ENCODE results near the gene ZFP92.
"Not testable (repeated sequence)": the region's sequence is repeated elsewhere in the genome, so short reads cannot be mapped to it uniquely, and the experiment has no call there.

ZFP92 gene

DNA sequence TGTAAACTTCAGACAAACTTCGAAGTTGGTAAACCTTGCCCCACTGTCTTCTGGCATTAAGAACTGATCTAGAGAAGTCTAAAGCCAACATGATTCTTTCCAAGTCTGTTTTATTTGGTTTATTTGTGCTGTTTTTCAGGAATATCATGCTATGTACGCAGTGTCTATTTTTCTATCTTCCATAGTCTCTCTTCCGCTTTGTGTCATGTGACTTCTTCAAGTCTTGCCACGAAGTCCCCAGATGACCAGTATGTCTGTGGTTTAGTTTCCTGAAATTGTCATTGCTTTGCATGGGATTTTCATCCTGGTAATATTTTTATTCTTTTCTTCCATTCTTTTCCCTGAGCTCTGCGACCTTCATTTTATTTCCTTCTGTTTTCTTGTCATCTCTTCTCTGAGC, 25.2 kb upstream of the ZFP92 start:
- DNase-seq (ENCODE audit: low read depth, low spot score), result no peak

DNA sequence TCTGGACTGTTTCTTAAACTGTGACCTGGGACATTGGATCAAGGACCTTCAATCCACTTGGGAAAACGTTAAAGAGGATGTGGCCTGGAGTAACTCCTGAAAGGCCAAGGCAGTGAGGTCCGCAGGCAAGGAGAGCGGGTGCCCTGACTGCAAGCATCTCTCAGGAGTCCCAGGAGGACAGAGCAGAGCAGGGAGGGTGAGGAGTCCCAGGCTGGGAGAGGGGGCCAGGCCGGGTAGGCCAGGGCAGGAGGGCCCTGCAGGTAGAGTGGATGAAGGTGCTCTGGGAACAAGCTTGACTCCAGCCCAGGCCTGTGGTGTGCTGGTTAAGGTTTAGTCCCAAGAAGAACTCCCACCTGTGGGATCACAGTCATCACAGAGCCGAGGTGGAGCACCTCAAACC, 23.9 kb upstream of the ZFP92 start:
- no peak for DNase-seq (ENCODE audit: low read depth, low spot score)

DNA sequence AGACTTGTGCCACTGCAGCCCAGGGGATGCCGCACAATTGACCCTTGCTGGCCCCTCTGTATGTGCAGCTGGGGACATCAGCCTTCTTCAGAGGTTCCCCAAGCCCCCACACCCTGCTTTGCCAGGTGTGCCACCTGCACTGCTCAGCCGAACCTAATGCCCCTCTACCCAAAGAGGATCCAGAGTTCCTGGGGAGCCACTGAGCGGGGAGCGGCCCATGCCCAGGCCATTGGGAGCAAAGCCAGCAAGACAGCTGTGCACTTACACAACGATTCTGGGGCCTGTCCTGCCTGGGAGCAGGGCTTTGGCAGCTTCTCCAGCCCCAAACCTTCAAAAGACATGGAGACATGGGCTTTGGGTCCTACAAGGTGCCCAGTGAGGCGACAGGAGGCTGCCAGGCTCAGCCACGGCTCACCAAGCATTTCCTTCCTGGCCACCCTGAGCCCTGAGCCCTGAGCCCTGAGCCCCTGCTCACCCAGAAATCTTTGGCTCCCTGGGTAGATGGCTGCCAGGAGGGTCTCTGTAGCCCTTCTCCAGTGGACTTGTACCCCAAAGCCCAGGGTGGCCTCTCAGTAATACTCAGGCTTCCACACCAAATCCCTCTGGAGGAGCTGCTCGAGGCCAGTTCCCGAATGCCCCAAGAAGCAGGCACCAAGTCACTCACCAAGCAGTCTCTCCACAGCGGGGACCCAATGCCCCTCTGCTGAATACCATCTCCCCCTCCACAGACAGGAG, 23.1 kb upstream of the ZFP92 start:
- DNase-seq (ENCODE audit: low read depth, low spot score), result no peak

DNA sequence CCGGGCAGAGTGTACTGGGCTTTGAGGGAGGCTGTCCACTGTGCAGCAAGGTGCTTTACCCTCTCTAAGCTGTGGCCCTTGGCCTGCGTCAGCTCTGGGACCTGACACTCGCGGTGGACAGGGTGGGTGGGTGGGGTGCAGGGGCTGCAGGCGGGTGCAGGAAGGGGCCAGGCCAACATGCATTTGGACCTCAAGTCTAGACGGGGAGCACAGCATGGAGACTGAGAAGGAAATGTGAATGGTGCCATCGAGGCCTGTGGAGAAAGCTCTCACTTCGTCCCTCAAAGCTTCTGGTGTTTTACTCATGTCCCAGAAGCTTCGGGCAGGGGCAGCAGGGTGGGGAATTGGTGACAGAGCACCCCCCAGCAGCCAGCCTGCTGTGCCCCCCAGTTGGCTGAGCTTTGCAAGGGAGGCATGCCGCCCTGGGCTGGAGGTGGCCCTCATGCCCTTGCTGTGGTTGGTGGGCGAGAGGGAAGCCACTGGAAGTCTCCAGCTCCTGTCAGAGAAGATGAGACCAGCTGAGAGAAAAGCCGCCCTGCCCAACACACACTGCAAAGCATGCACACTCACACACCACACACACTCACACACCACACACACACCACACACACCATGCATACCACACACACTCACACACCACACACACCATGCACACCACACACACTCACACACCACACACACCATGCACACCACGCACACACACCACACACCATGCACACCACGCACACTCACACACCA, 22.4 kb upstream of the ZFP92 start:
- DNase-seq (ENCODE audit: low read depth, low spot score), result no peak

DNA sequence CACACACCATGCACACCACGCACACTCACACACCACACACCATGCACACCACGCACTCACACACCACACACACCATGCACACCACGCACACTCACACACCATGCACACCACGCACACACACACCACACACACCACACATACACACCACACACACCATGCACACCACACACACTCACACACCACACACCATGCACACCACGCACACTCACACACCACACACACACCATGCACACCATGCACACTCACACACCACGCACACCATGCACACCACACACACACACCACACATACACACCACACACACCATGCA, 21.9 kb upstream of the ZFP92 start:
- not testable (repeated sequence) for DNase-seq (ENCODE audit: low read depth, low spot score)

DNA sequence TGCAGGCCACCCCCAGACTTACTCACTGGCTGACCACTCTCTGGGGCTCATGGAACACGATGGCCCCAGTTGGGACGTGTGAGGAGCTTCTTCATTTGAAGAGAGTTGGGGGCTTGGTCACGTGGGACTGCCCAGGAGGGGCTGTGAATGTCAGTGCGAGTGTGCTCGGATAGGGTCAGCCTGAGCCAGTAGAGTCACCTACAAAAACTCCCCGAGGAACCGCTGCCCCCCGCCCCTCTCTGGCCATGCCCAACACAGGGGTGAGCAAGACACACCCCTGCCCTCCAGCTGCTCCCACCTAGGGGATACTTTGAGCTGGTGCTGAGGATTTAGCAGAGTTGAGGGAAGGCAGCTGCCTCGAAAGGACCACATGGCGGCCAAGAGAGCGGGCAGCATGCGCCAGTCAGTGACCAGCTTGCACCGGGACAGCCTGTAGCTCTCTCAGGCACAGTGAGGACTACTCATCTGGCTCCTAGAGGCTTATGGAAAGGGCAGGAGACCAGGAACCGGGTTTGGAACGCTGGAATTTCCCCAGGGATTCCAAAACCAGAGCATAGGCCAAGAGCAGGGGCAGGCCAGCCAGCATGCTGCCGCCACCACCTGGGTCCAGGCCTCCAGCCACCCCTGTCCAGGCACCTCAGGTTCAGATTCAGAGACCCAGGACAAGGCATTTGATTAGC, 18.5 kb upstream of the ZFP92 start:
- DNase-seq (ENCODE audit: low read depth, low spot score), result no peak

DNA sequence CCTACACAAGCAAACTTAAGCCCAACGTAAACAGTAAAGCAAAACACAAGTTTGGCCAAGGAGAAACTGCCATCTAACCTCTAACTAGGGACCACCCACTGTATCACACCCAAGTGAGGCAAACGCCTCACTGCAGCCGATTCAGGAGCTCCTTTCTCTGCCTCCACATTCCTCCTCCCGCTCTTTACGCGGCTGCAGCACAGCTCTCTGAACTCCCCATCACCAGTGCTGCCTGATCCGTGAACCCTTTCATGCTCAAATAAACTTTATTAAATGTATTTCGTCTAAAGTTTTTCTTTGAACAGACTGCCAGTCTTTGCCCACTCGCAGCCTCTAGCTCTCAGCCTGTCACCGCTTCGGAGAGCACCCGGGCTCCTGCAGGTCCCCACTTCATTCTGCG, 16.7 kb upstream of the ZFP92 start:
- no peak for DNase-seq (ENCODE audit: low read depth, low spot score)

DNA sequence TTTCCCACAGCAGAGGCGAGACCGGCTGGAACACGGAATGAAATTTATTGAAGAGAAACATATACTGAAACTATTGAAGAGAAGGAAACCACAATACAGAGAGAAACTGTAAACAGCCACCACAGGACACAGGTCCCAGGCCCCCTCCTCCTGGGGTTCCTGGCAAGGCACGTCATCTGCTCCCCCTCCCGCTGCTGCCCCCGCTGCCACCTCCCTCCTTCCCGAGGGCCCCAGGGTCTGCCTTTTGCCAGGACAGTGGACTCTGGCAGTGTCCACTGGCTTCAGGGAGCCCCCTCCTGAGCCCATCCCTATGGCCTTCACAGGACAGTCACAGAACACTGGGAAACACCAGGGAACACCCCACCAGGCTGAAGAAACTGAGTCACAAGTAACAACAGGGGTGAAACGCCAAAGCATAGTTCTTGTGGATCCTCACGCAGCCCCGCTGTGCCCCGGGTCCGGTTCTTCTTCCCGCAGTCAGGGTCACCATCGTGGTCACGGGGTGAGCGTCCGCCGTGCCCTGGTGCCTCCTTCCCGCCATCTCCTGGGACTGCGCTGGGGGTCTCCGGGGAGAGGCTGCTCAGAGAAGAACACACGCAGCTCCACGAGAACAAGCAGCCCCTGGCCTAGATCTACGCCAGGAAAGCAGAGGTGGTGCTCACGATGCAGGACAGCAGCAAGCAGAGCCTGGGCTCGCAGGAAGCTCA, 15.5 kb upstream of the ZFP92 start:
- no peak for DNase-seq (ENCODE audit: low read depth, low spot score)

DNA sequence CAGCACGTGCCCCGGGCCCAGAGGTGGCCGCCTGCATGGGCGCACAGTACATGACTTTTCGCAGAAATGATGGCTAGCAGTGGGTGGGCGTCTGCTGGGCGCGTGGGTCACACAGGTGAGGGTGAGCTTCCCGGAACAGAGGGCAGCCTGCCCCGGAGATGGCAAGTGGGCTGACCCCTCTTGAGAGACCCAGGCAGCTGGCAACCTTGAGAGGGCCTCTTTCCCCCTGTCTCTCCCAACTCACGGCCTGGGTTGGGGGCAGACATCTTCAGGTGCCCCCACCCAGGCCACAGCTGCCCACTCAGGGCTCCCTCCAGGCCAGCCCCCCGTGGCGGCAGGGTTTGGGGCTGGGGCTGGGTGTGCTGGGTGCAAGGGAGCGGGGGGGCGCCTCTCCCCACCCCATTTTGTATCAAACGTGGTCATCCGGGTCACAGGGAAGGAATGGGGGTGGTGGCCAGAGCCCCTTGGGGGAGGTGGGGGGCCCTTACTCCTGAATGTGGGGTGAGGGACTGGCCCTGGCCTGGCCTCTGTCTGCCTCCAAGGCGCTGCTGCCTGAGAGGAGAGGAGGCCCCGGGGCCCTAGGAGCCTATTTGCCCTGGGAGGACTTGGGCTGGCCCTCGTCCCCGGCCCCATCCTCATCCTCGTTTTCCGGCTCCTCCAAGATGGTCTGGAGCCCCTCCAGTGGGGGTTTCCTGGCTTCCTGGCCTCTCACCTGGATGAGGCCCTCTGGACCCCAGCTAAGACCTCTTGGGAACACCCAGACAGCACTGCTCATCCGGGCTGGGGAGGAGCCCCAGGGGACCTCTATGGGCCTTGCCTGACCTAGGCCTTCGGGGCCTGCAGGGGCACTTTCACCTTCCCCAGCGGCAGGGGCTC, 14.7 kb upstream of the ZFP92 start:
- no peak for DNase-seq (ENCODE audit: low read depth, low spot score)

DNA sequence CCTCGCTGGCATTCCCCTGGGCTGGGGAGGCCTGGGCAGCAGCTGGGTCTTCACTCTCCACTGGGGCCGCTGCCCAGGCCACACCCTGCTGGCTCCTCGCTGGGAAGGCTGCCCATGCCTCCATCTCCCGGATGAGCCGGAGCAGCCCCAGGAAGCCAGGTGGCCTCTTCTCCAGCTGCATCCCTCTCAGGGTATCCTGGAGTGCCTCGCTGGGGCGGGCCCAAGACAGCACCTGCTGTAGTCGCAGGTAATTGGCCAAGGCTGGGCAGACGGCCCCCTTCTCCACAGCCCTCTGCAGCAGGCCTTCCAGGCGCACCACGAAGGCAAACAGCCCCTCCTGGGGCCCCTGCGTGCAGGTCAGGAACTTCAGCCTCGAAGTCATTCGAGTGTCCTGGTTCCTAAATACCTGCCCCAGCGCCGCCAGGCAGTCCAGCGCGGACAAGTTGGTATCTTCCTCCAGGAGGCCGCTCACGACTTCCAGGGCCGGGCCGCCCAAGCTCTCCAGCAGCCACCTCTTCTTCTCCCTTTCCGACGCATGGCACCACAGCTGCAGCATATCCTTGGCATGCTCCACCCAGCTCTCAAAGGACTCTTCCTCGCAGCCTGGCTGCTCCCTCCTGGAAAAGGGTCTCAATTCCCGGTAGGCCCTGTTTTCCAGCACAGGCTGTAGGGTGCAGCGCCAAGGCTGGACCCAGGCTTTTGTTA, 13.9 kb upstream of the ZFP92 start:
- DNase-seq (ENCODE audit: low read depth, low spot score), result no peak

DNA sequence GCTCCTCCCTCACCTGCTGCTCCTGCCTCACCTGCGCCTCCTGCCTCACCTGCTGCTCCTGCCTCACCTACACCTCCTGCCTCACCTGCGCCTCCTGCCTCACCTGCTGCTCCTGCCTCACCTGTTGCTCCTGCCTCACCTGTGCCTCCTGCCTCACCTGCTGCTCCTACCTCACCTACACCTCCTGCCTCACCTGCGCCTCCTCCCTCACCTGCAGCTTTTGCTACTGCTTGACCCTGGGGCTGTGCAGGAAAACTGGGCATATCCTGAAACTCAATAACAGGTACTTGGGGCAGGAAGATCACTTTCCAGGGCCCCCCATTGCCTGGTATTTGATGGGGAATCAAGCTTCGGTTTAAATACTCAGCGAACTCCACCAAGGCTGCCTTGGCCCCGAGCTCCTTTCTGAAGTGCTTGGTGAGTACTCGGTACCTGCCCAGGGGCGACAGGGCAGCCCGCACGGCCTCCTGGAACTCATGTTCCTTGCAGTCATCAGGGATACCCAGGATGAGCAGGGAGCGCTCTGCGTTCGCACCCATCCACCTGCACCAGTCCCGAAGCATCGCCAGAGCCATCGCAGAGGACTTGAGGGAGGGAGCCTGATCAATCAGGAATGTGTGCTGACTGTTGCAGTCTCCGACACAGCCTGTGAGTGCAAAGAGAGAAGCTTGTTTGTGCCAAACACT, 12.9 kb upstream of the ZFP92 start:
- DNase-seq (ENCODE audit: low read depth, low spot score), result no peak

DNA sequence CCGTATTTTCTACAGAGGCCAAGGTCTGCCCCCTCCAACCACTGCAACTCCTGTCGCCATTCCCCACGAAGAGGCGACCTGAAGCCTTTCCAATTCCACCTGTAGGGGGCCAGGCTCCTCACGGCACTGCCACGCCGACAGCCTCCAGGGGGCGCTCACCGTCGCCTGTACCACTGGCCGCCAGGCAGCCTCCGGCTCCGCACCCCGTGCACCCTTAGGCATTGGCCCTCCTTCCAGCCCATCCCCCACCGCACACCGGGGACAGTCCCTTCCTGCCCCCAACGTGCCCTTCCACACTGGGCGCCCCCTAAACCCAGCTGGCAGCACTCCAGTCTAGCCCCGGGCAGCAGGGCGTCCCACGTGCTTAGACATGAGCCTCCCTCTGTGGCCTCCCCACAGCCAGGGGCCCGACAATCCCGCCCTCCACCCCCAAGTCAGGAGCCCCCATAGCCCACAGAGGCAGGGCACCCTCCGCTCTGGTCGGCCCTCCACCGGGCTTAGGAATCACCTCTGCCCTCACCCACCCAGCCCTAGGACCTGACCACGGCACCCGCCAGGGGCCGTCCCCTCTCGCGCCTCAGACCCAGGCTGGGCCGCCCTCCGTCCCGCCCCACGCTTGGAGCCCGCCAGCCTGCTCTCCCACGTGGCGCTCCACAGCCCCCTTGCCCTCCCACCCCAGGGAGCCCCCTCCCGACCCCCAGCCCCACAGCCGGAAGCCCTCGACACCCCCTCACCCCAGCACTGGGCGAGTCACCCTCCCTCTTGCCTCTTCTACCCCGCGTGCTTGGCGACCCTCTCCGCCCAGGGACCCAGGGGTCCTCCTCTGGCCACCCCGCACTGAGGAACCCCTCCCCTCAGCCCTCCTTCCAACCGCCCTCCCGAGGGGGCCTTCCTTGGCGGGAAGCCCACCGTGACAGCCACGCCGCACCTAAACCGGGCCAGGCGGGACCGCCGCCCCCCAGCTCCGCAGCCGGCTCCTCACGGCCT, 10.8 kb upstream of the ZFP92 start:
- DNase-seq (ENCODE audit: low read depth, low spot score), result no peak

DNA sequence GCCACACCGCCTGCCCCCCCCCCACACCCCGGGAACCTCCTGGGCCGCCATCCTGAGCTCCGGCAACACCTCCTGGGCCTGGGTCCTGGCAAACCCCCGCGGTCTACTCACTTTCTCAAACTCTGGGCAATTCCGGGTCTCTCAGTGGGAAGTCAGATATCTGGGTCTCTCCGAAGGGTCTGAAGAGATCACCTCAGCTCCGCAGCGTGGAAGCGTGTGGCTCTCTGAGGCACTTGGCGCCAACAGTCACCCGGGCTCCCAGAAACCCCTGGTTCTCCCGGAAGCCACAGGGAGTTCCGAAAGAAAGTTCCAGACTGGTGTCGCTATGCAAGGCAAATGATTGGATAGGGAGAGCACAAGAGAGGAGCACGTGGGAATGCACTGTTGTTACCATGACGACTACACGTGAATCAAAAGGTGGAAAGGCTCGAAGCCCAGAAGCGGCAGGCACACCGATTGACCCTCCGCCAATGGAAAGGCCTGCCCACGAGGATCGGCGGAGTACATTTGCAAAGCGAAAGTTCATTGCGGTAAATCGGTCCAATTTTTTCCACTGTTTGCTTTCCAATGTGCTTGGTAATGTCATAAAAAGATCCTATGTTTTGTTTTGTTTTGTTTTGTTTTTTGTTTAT, 10.0 kb upstream of the ZFP92 start, which contains the start of gene PNMA6E:
Gene PNMA6E, minus strand, starts transcription at position 218 of the 632 bp plus-strand sequence. CDS start 2,501 bp downstream, outside the sequence.
- no peak for DNase-seq (ENCODE audit: low read depth, low spot score)

DNA sequence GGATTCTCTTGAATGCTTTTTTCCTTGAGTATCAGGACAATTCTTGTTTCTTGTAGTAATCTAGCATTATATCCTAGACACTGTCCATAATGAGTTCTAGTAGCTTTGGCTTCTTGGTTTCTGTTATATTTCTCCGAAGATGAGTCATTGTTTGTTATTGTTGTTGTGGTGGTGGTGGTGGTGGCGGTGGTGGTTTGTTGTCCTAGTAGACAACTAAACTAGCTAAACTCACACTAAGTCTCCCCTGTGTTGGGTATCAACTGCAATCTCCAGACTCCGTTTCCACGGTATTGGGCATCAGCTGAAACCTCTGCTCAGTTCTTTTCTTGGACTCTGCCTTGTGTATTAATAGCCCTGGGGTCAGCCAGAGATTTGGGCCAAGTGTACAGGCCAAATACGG, 6.9 kb upstream of the ZFP92 start:
- not testable (repeated sequence) for DNase-seq (ENCODE audit: low read depth, low spot score)

DNA sequence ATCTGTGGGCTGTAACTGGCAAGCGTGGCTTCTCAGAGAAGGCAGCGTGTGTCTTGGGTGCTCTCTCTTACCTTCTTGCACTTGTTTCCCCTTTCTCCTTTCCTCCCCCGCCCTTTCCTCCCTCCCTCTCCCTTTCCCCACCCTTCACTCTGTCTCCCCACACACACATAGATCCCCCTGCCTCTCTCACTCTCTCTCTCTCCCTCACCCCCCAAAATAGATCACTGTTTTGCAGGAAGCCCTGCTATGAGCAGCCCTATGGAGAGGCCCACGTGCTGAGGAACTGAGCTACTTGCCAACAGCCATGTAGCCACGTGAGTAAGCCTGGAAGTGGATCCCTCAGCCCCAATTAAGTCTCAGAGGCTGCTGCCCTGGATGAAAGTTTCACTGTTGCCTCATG, 5.8 kb upstream of the ZFP92 start:
- DNase-seq (ENCODE audit: low read depth, low spot score), result no peak

DNA sequence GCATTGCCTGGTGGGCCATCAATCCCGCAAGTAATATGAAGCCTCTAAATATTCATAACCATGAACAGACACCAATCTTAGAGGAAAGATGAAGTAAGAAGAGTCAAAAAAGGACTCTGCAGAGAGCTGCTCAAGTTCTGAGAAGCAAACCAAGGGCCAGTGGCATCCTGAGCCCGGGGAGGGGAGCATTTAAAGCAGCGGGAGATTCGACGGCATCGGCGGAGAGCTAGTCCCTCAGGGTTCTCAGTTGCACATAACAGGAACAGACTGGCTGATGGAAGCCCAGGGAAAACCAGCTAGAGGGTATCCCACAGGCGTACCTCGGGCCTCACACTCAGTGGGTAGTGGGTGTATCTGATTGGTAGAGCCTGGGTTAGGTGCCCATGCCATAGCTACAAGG, 5.3 kb upstream of the ZFP92 start:
- no peak for DNase-seq (ENCODE audit: low read depth, low spot score)

DNA sequence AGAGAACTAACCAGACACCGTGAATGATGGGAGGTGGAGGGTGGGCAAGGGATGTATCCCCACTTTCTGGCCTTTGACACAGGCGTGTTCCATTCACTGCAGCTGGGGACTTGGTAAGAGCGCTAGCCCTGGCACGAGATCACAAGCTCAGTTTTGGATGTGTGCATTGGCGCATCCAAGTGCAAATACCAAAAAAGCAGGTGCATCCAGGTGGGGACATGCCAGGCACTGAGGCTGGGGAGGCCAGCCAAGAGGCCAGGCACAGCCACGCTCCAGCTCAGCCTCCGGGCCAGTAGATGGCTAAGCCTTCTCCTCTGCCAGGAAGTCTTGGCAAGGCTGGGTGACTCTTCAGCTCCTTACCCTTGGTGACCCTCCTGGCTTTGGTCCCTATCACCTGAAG, 4.4 kb upstream of the ZFP92 start:
- no peak for DNase-seq (ENCODE audit: low read depth, low spot score)

DNA sequence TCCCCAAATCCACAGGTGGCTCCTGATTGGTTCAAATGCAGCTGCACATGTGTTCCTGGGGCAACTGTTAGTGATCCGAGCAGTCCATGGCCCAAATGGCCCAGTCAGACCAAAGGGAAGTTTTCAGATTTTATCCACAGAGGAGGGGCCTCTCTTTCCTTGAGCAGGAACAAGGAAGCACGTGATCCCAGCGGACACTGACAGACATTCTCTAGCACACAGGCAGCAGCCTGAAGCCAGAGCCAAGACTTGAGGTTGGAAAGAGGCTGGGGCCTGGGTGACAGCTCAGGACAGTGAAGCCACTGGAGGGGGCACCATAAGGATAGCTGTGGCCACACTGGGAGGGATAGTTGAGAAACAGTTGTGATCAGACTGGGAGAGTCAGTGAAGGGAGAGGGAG, 3.5 kb upstream of the ZFP92 start:
- DNase-seq (ENCODE audit: low read depth, low spot score), result no peak
